Tibial nerve (tissue), 3 donors: ENCODE measurements around the gene KIFBP.

Experiments
- CTCF ChIP-seq, 5 experiments: fragments of 200-600 bp in 3 of 5; fragments of 450-650 bp in 2 of 5; sonication (generic) in 3 of 5; IDR thresholded peaks; one replicate each; pipeline ENCODE4 v1.5.1; 2016 to 2019; ENCODE audit warnings: antibody characterized with exemption in 5 of 5, mild to moderate bottlenecking in 3 of 5, moderate library complexity in 2 of 5
- POLR2A ChIP-seq, 2 donors: fragments of 450-650 bp; IDR thresholded peaks; one replicate each; pipeline ENCODE4 v1.6.1; 2017; ENCODE audit warnings: antibody characterized with exemption in 2 of 2, mild to moderate bottlenecking in 2 of 2, moderate library complexity in 2 of 2

GRCh38 chr10:68957654-68958053, 30.9 kb upstream of the KIFBP start:
- TF ChIP-seq CTCF (IDR thresholded peaks at IDR 0.05): no peak
- no peak for TF ChIP-seq POLR2A (IDR thresholded peaks at IDR 0.05)
